HL-60 (cell line): ENCODE results near the gene PLEKHG2.

ENCODE experiments used
- CTCF ChIP-seq: IDR thresholded peaks from one replicate; pipeline ENCODE4 v1.5.1; 2011; ENCODE audit warnings: low read length, control low read depth, inconsistent platforms; ENCODE audit not compliant: insufficient read depth
- TF ChIP-seq, protein P1 (sequence below): IDR thresholded peaks from 2 replicates; pipeline ENCODE4 v1.6.1; 2012; ENCODE audit warnings: low read depth; ENCODE audit not compliant: insufficient replicate concordance

DNA sequence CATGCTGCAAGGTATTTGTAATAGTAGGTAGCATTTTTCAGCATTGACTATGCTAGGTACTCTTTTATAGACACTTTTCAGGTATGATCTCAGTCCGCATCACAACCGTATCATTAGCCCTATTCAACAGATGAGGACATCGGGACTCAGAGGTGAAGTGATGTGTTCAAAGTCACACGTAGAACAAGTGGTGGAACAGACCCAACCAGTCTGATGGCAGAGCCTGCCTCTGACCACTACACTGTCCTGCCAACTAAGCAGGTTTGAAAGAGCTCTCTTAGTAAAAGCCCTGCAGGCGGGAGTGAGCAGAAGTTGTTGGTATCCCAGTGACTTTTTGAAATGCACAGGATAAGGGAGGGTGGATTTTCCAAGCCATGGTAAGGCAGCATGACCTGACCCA, 41.7 kb upstream of the PLEKHG2 start:
- TF ChIP-seq, protein P1, sequence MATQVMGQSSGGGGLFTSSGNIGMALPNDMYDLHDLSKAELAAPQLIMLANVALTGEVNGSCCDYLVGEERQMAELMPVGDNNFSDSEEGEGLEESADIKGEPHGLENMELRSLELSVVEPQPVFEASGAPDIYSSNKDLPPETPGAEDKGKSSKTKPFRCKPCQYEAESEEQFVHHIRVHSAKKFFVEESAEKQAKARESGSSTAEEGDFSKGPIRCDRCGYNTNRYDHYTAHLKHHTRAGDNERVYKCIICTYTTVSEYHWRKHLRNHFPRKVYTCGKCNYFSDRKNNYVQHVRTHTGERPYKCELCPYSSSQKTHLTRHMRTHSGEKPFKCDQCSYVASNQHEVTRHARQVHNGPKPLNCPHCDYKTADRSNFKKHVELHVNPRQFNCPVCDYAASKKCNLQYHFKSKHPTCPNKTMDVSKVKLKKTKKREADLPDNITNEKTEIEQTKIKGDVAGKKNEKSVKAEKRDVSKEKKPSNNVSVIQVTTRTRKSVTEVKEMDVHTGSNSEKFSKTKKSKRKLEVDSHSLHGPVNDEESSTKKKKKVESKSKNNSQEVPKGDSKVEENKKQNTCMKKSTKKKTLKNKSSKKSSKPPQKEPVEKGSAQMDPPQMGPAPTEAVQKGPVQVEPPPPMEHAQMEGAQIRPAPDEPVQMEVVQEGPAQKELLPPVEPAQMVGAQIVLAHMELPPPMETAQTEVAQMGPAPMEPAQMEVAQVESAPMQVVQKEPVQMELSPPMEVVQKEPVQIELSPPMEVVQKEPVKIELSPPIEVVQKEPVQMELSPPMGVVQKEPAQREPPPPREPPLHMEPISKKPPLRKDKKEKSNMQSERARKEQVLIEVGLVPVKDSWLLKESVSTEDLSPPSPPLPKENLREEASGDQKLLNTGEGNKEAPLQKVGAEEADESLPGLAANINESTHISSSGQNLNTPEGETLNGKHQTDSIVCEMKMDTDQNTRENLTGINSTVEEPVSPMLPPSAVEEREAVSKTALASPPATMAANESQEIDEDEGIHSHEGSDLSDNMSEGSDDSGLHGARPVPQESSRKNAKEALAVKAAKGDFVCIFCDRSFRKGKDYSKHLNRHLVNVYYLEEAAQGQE, result no peak
- TF ChIP-seq CTCF, result no peak
